Endothelial cell of umbilical vein (primary cell): ENCODE data around the gene NCEH1. TPM values are rescaled to one million over a fixed set of nuclear protein-coding genes. Genes with fewer than 3 reads are reported as not detected.

Experiments
- BruUV-seq: library from RNA; stranded (reverse); fragments of 400-500 nt; replicated peaks from 2 replicates; lab custom pipeline; 2021; lab: Mats Ljungman, UMichigan
- CTCF ChIA-PET: fragments of 300-600, 350-600 bp; sonication (Branson Sonifier 250); formaldehyde crosslinking; loops from one replicate; lab custom pipeline; 2021; ENCODE audit warnings: antibody characterized with exemption, inconsistent platforms; lab: Charles Lee
- POLR2A ChIA-PET: fragments of 300-600, 350-600 bp; sonication (Branson Sonifier 250); formaldehyde crosslinking; loops from one replicate; lab custom pipeline; 2021; ENCODE audit warnings: antibody characterized with exemption, inconsistent platforms; lab: Charles Lee
- DNase-seq: peaks from one replicate; pipeline ENCODE4 v3.0.0-alpha.2; 2011; ENCODE audit warnings: low read depth, low spot score
- FAIRE-seq: peaks from 2 replicates; lab custom pipeline; 2011; peaks lifted over from hg19 to GRCh38; lab: Jason Lieb, UNC
- H2AFZ ChIP-seq: 2 replicates; pipeline ENCODE4 v1.6.0; 2012; ENCODE audit warnings: low read depth, low read length, control low read depth, inconsistent platforms
- H3K27ac ChIP-seq: 2 replicates; pipeline ENCODE4 v1.5.1; 2011; ENCODE audit warnings: low read depth, mild to moderate bottlenecking, control low read depth, low read length, moderate library complexity; ENCODE audit not compliant: insufficient read depth
- H3K27me3 ChIP-seq, 2 experiments: 2 replicates each; pipeline versions ENCODE4 v1.6.0 to v1.6.1; 2011; ENCODE audit warnings: low read length in 2 of 2, mixed read lengths in 1 of 2; ENCODE audit not compliant: control insufficient read depth in 2 of 2, insufficient read depth in 2 of 2
- H3K36me3 ChIP-seq, 2 experiments: 2 replicates in 1 of 2; 3 replicates in 1 of 2; pipeline ENCODE4 v1.5.1; 2011; ENCODE audit warnings: low read length in 2 of 2, mild to moderate bottlenecking in 1 of 2, moderate library complexity in 1 of 2; ENCODE audit not compliant: control insufficient read depth in 2 of 2, insufficient read depth in 2 of 2; ENCODE audit errors: extremely low read depth in 1 of 2
- H3K4me1 ChIP-seq: 3 replicates; pipeline ENCODE4 v1.5.1; 2011; ENCODE audit warnings: mild to moderate bottlenecking, low read length; ENCODE audit not compliant: control insufficient read depth, insufficient read depth; ENCODE audit errors: extremely low read depth
- H3K4me2 ChIP-seq: 2 replicates; pipeline ENCODE4 v1.6.1; 2011; ENCODE audit warnings: low read length, control low read depth, mixed read lengths; ENCODE audit not compliant: insufficient read depth
- H3K4me3 ChIP-seq, 3 experiments: fragments of 200-600 bp in 1 of 3; sonication (generic), shearing (Covaris generic) in 1 of 3; replicated peaks in 1 of 3; 2 replicates each; pipeline ENCODE4 v1.5.1; 2011 to 2016; ENCODE audit warnings: control low read depth in 3 of 3, low read length in 3 of 3, mild to moderate bottlenecking in 2 of 3, inconsistent platforms in 1 of 3, low read depth in 1 of 3, moderate library complexity in 1 of 3; ENCODE audit not compliant: insufficient read depth in 1 of 3
- H3K79me2 ChIP-seq: 2 replicates; pipeline ENCODE4 v1.6.0; 2012; ENCODE audit warnings: low read length, inconsistent platforms; ENCODE audit not compliant: control insufficient read depth, insufficient read depth
- H3K9ac ChIP-seq: replicated peaks from 2 replicates; pipeline ENCODE3; 2011; ENCODE audit warnings: low read length, control low read depth; ENCODE audit not compliant: insufficient read depth; ENCODE audit errors: extremely low read depth
- H3K9me1 ChIP-seq: replicated peaks from 3 replicates; pipeline ENCODE4 v1.6.0; 2011; ENCODE audit warnings: mild to moderate bottlenecking, low read length; ENCODE audit not compliant: control insufficient read depth, insufficient read depth; ENCODE audit errors: extremely low read depth
- H3K9me3 ChIP-seq: replicated peaks from 2 replicates; pipeline ENCODE4 v1.5.1; 2012; ENCODE audit warnings: low read length, inconsistent platforms; ENCODE audit not compliant: control insufficient read depth, insufficient read depth
- H4K20me1 ChIP-seq: replicated peaks from 2 replicates; pipeline ENCODE3; 2011; ENCODE audit warnings: mild to moderate bottlenecking, low read length; ENCODE audit not compliant: control insufficient read depth, insufficient read depth; ENCODE audit errors: extremely low read depth
- CTCF ChIP-seq, 2 donors: IDR thresholded peaks; 1 replicate in 1 of 2; 2 replicates in 1 of 2; pipeline ENCODE4 v1.5.1; 2011; ENCODE audit warnings: low read length in 2 of 2, mild to moderate bottlenecking in 2 of 2, moderate library complexity in 2 of 2, control low read depth in 1 of 2, inconsistent platforms in 1 of 2, low read depth in 1 of 2; ENCODE audit not compliant: insufficient read depth in 1 of 2; ENCODE audit errors: extremely low read depth in 1 of 2
- EZH2 ChIP-seq: IDR thresholded peaks from 2 replicates; pipeline ENCODE4 v1.6.1; 2012; ENCODE audit warnings: borderline replicate concordance, low read depth, mild to moderate bottlenecking, moderate library complexity, low read length, inconsistent platforms; ENCODE audit not compliant: severe bottlenecking
- FOS ChIP-seq: IDR thresholded peaks from 2 replicates; pipeline ENCODE4 v1.6.1; 2011; ENCODE audit warnings: mild to moderate bottlenecking, low read length, moderate library complexity, borderline replicate concordance; ENCODE audit not compliant: insufficient read depth
- GATA2 ChIP-seq: IDR thresholded peaks from 2 replicates; pipeline ENCODE4 v1.7.0; 2011; ENCODE audit warnings: low read depth, mild to moderate bottlenecking, moderate library complexity, mixed read lengths, low read length; ENCODE audit not compliant: insufficient read length, insufficient read depth
- JUN ChIP-seq: IDR thresholded peaks from 2 replicates; pipeline ENCODE4 v1.6.1; 2011; ENCODE audit warnings: borderline replicate concordance, low read depth; ENCODE audit not compliant: insufficient read length, insufficient read depth
- MAX ChIP-seq: IDR thresholded peaks from 2 replicates; pipeline ENCODE4 v1.6.1; 2011; ENCODE audit not compliant: insufficient read depth, insufficient read length
- MYC ChIP-seq: IDR thresholded peaks from one replicate; pipeline ENCODE4 v1.6.1; 2011; ENCODE audit warnings: mild to moderate bottlenecking, low read depth, low read length
- POLR2A ChIP-seq: IDR thresholded peaks from 2 replicates; pipeline ENCODE4 v1.6.1; 2012; ENCODE audit warnings: low read depth, mild to moderate bottlenecking, control low read depth, low read length
- POLR2AphosphoS5 ChIP-seq: IDR thresholded peaks from 2 replicates; pipeline ENCODE4 v1.6.1; 2012; ENCODE audit warnings: low read depth, mild to moderate bottlenecking, control low read depth, low read length, moderate library complexity; ENCODE audit not compliant: insufficient read depth
- dilution Hi-C: fragments of 300-500 bp; cut with MboI; formaldehyde crosslinking; loops from one replicate; pipeline ENCODE4 v1.15.0; 2019; ENCODE audit warnings: low sequenced_read_pairs; ENCODE audit not compliant: extremely low pct_ligation_motif_present
- intact Hi-C: fragments of 100-400 bp; cut with micrococcal nuclease; formaldehyde crosslinking; loops from one replicate; pipeline ENCODE4 v1.10.0; 2022
- polyA plus RNA-seq, 4 experiments: library from polyadenylated mRNA; depleted of rRNA in 3 of 4; stranded (reverse) in 3 of 4; unstranded in 1 of 4; fragments of >200 nt; gene quantifications; 2 replicates each; pipeline versions ENCODE4 v1.2.1 to v1.2.3, GENCODE V29; 2011 to 2012; ENCODE audit warnings: missing spikeins in 1 of 4
- total RNA-seq: library from RNA; stranded (reverse); gene quantifications from 2 replicates; pipeline ENCODE4 v1.2.3, GENCODE V29; 2021

NCEH1 gene
- total and polyA plus RNA-seq, 2 donors (not counting 3 experiments of a cell fraction or from before 2014, with no cell fraction given) = 10.0 to 20.3 TPM

- no peak for TF ChIP-seq POLR2A
- no peak for TF ChIP-seq POLR2AphosphoS5
- TF ChIP-seq MYC = no peak
- TF ChIP-seq CTCF (IDR thresholded peaks at IDR 0.05; ENCODE audit: extremely low read depth in 1 of 2, insufficient read depth in 1 of 2, low read depth in 1 of 2, low read length in 2 of 2) = no peak
- TF ChIP-seq MAX = no peak
- TF ChIP-seq GATA2 = no peak
- no peak for TF ChIP-seq JUN
- no peak for TF ChIP-seq EZH2
- TF ChIP-seq FOS = no peak
- FAIRE-seq (no peak), DNase-seq (no peak)
- no TSS peak for BruUV-seq
- Histone ChIP-seq H2AFZ (no peak overlapping the region), H3K4me1 (peaks cover 11% of the 10 kb centered on the region), H3K27ac (no peak overlapping the region), H3K4me2 (no peak overlapping the region), H3K27me3 (no peaks in the 10 kb centered on the region), H4K20me1 (no peaks in the 10 kb centered on the region), H3K79me2 (peaks cover 12% of the 10 kb centered on the region), H3K36me3 (no peaks in the 10 kb centered on the region), H3K4me3 (no peak overlapping the region), H3K9me3 (no peaks in the 10 kb centered on the region), H3K9me1 (no peaks in the 10 kb centered on the region), H3K9ac (no peak overlapping the region)
- POLR2A ChIA-PET = no interaction called here
- CTCF ChIA-PET = interaction anchor here (0.7 to 2.7 kb wide), 7 partner anchors 9 to 292 kb away, joined by 3 to 11 read pairs (median 3); no protein-coding TSS in a partner anchor
- dilution Hi-C loops = no loop called here
- intact Hi-C loops = no loop called here
Observed at GRCh38 chr3:172649987-172650386, 60.9 kb downstream of the NCEH1 start.
